HG03175 (cell line): ENCODE measurements around the gene C3orf70.
"Not testable (repeated sequence)": the region's sequence is repeated elsewhere in the genome, so short reads cannot be mapped to it uniquely, and the experiment has no call there.

ENCODE experiments used
- ATAC-seq: cut with Tn5 transposase; IDR thresholded peaks from one replicate; pipeline ENCODE4 v1.9.1; 2021; ENCODE audit warnings: mild to moderate bottlenecking, moderate library complexity; ENCODE audit not compliant: unreplicated experiment

The C3orf70 gene

GRCh38 chr3:185151101-185151963 is 1.5 kb downstream of the C3orf70 start:
- no peak for ATAC-seq

GRCh38 chr3:185150561-185150960 is 2.3 kb downstream of the C3orf70 start:
- ATAC-seq: no peak

GRCh38 chr3:185149591-185149990 is 3.3 kb downstream of the C3orf70 start:
- ATAC-seq: no peak

- ATAC-seq: no peak
Measured at GRCh38 chr3:185145511-185145910, 7.3 kb downstream of the C3orf70 start.

- no peak for ATAC-seq
Measured at GRCh38 chr3:185144784-185145183, 8.1 kb downstream of the C3orf70 start.

GRCh38 chr3:185137821-185138220 is 15.0 kb downstream of the C3orf70 start:
- ATAC-seq: no peak

- ATAC-seq: no peak
Measured at GRCh38 chr3:185134509-185134908, 18.4 kb downstream of the C3orf70 start.

GRCh38 chr3:185131602-185132256 is 21.1 kb downstream of the C3orf70 start:
- ATAC-seq: no peak

GRCh38 chr3:185129083-185129482 is 23.8 kb downstream of the C3orf70 start:
- ATAC-seq: no peak

- ATAC-seq: no peak
Measured at GRCh38 chr3:185126201-185126600, 26.7 kb downstream of the C3orf70 start.

- no peak for ATAC-seq
Measured at GRCh38 chr3:185120126-185120525, 32.7 kb downstream of the C3orf70 start.

- no peak for ATAC-seq
Measured at GRCh38 chr3:185115371-185115770, 37.5 kb downstream of the C3orf70 start.

- no peak for ATAC-seq
Measured at GRCh38 chr3:185114756-185115155, 38.1 kb downstream of the C3orf70 start.

GRCh38 chr3:185112186-185112585 is 40.7 kb downstream of the C3orf70 start:
- no peak for ATAC-seq

GRCh38 chr3:185109012-185109411 is 43.8 kb downstream of the C3orf70 start:
- ATAC-seq: not testable (repeated sequence)

GRCh38 chr3:185106256-185106890 is 46.5 kb downstream of the C3orf70 start:
- not testable (repeated sequence) for ATAC-seq

- no peak for ATAC-seq
Measured at GRCh38 chr3:185103359-185104127, 49.3 kb downstream of the C3orf70 start.

- no peak for ATAC-seq
Measured at GRCh38 chr3:185094697-185095096, 58.2 kb downstream of the C3orf70 start.

GRCh38 chr3:185093116-185093515 is 59.7 kb downstream of the C3orf70 start:
- ATAC-seq: no peak

GRCh38 chr3:185090811-185091210 is 62.0 kb downstream of the C3orf70 start:
- ATAC-seq: no peak

- ATAC-seq: no peak
Measured at GRCh38 chr3:185089751-185090150, 63.1 kb downstream of the C3orf70 start.
